PFSK-1 (cell line): Measurements from ENCODE around the gene HS6ST3.

Experiments
- FOXP2 ChIP-seq: optimal IDR thresholded peaks from 2 replicates; pipeline ENCODE3; 2011; ENCODE audit warnings: borderline replicate concordance, control low read depth, inconsistent platforms; ENCODE audit not compliant: insufficient read depth; ENCODE audit errors: extremely low read length, extremely low read depth
- POLR2AphosphoS5 ChIP-seq: IDR thresholded peaks from 2 replicates; pipeline ENCODE4 v1.6.1; 2012; ENCODE audit warnings: low read depth, mild to moderate bottlenecking, control low read depth, low read length, moderate library complexity
- SIN3A ChIP-seq: IDR thresholded peaks from 2 replicates; pipeline ENCODE4 v1.6.1; 2012; ENCODE audit warnings: mild to moderate bottlenecking, low read length, moderate library complexity, borderline replicate concordance; ENCODE audit not compliant: insufficient read depth
- TAF1 ChIP-seq: IDR thresholded peaks from 2 replicates; pipeline ENCODE4 v1.6.1; 2012; ENCODE audit warnings: low read length, control low read depth, borderline replicate concordance; ENCODE audit not compliant: insufficient read depth
- TF ChIP-seq, protein P1 (sequence below), 2 experiments: IDR thresholded peaks; 2 replicates each; pipeline versions ENCODE4 v1.6.1 to v1.8.0; 2011 to 2012; ENCODE audit warnings: low read depth in 2 of 2, low read length in 2 of 2, control low read depth in 1 of 2, inconsistent platforms in 1 of 2, mild to moderate bottlenecking in 1 of 2, moderate library complexity in 1 of 2; ENCODE audit not compliant: insufficient read depth in 1 of 2

HS6ST3 gene

DNA sequence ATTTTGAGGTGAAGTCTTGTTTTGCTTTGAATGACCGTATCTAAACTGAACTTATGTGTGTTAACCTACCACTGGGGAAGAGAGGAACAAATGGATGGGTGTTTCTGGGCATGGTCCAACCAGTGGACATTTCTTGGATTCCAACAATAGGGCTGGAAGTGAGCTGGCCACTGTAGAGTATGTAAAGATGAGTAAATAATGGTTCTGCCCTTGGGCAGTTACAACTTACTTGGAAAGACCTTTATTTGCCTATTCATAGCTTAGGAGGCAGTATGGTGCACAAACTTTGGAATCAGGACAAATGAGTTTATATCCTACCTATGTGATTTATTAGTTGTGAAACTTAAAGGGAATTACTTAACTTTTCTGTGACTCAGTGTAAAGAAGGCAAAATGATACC is 429.5 kb downstream of the HS6ST3 start:
- TF ChIP-seq FOXP2 = no peak
- no peak for TF ChIP-seq POLR2AphosphoS5
- no peak for TF ChIP-seq SIN3A
- TF ChIP-seq, protein P1, sequence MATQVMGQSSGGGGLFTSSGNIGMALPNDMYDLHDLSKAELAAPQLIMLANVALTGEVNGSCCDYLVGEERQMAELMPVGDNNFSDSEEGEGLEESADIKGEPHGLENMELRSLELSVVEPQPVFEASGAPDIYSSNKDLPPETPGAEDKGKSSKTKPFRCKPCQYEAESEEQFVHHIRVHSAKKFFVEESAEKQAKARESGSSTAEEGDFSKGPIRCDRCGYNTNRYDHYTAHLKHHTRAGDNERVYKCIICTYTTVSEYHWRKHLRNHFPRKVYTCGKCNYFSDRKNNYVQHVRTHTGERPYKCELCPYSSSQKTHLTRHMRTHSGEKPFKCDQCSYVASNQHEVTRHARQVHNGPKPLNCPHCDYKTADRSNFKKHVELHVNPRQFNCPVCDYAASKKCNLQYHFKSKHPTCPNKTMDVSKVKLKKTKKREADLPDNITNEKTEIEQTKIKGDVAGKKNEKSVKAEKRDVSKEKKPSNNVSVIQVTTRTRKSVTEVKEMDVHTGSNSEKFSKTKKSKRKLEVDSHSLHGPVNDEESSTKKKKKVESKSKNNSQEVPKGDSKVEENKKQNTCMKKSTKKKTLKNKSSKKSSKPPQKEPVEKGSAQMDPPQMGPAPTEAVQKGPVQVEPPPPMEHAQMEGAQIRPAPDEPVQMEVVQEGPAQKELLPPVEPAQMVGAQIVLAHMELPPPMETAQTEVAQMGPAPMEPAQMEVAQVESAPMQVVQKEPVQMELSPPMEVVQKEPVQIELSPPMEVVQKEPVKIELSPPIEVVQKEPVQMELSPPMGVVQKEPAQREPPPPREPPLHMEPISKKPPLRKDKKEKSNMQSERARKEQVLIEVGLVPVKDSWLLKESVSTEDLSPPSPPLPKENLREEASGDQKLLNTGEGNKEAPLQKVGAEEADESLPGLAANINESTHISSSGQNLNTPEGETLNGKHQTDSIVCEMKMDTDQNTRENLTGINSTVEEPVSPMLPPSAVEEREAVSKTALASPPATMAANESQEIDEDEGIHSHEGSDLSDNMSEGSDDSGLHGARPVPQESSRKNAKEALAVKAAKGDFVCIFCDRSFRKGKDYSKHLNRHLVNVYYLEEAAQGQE (IDR thresholded peaks at IDR 0.05; ENCODE audit: insufficient read depth in 1 of 2, low read depth in 2 of 2, low read length in 2 of 2) = no peak
- TF ChIP-seq TAF1 = no peak

- TF ChIP-seq POLR2AphosphoS5 = no peak
- TF ChIP-seq TAF1 = no peak
- TF ChIP-seq, protein P1 (IDR thresholded peaks at IDR 0.05; ENCODE audit: insufficient read depth in 1 of 2, low read depth in 2 of 2, low read length in 2 of 2) = no peak
- TF ChIP-seq FOXP2 = no peak
- TF ChIP-seq SIN3A = no peak
Observed at GRCh38 chr13:96525715-96526114, 435.8 kb downstream of the HS6ST3 start.

DNA sequence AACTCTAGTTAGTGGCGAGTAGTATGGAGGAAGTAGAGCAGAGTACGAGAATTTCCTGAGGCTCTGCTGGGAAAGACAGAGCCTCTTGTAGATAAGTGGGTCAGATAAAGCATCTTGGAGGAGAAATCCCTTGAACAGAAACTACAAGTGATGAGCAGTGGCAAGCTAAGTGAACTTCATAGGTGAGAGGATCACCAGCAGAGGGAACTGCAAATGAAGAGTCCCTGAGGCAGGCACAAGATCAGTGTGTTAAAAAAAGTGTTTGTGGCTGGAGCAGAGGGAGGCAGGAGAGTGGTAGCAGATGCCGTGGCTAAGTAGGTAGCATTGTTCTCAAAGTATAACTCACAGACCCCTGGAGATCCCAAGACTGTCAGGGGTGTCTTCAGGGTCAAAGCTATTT is 437.6 kb downstream of the HS6ST3 start:
- no peak for TF ChIP-seq POLR2AphosphoS5
- no peak for TF ChIP-seq SIN3A
- TF ChIP-seq FOXP2 = no peak
- TF ChIP-seq, protein P1 (IDR thresholded peaks at IDR 0.05; ENCODE audit: insufficient read depth in 1 of 2, low read depth in 2 of 2, low read length in 2 of 2) = no peak
- TF ChIP-seq TAF1 = no peak

DNA sequence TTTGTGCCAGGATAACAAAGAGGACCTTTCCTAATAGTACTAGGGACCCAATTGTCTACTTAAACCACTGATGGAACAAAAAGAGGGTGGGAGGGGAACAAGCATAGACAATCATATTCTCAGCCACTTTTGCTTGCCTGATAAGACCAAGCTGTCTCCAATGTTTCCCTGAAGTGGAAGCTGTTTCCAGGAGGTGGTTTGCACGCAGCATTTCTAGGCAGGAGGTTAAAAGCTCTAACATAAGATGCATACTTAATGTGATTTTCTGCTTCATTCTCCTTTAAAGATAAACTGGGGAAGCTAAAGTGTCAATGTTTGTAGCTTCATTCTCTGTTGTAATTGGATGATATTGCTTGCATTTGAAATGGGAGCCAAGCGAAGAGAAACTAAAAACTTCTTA is 442.9 kb downstream of the HS6ST3 start:
- TF ChIP-seq, protein P1 (IDR thresholded peaks at IDR 0.05; ENCODE audit: insufficient read depth in 1 of 2, low read depth in 2 of 2, low read length in 2 of 2) = no peak

DNA sequence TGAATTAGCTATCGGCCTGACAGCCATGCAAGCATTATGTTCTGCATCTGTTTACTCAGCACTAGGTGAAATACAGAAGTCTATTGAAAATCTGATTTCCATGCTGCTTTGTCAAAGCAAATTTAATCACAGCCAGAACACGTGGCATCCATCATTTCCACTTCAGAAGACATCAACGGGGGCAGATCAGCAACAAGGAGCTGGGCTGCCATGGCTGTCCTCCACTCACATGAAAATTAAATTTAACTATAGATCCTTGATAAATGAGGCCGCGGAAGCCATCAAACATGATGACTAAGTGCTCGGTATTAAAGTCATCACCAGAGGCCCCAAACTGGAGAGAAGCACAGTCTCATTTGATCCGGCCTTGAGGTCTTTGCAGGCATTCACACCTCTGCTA is 443.5 kb downstream of the HS6ST3 start:
- no peak for TF ChIP-seq FOXP2
- TF ChIP-seq SIN3A = no peak
- TF ChIP-seq, protein P1 (IDR thresholded peaks at IDR 0.05; ENCODE audit: insufficient read depth in 1 of 2, low read depth in 2 of 2, low read length in 2 of 2) = no peak
- no peak for TF ChIP-seq POLR2AphosphoS5
- TF ChIP-seq TAF1 = no peak
